ENCODE data around the gene RHOV. TPM values are rescaled to one million over a fixed set of nuclear protein-coding genes. Genes with fewer than 3 reads are reported as not detected.

RHOV gene
- polyA plus RNA-seq, 1 donor from 2014 or later: 2.8 TPM

GRCh38 chr15:40900256-40901052, 26.4 kb upstream of the RHOV start:
- peaks cover 8% of the 10 kb centered on the region for H4K20me1 ChIP-seq (ENCODE audit: insufficient read depth)

More at GRCh38 chr15:40900256-40901052, 26.4 kb upstream of the RHOV start:
- no peaks in the 10 kb centered on the region for H3K27me3 ChIP-seq (ENCODE audit: insufficient read depth, low read depth, low read length)
- H3K79me2 ChIP-seq (replicated peaks; ENCODE audit: insufficient read depth, low read length): peaks cover 7% of the 10 kb centered on the region
- H2AFZ ChIP-seq (ENCODE audit: low read depth, low read length): no peak overlapping the region
- H3K27ac ChIP-seq (ENCODE audit: low read length): no peak overlapping the region
- H3K4me3 ChIP-seq (ENCODE audit: low read length): no peak overlapping the region
- H3K9me2 ChIP-seq (ENCODE audit: insufficient read depth, low read length): no peaks in the 10 kb centered on the region
- no peak overlapping the region for H3K4me2 ChIP-seq (ENCODE audit: low read length)
- no peak overlapping the region for H3K9ac ChIP-seq (ENCODE audit: low read length)
- no peaks in the 10 kb centered on the region for H3K36me3 ChIP-seq (ENCODE audit: insufficient read depth, low read length)
- H3F3A ChIP-seq (ENCODE audit: insufficient read depth, low read length, poor library complexity, severe bottlenecking): peaks cover 4% of the 10 kb centered on the region
- TF ChIP-seq EP300 (conservative IDR thresholded peaks at IDR 0.05; ENCODE audit: poor library complexity, severe bottlenecking) (no peak), RAD21 (conservative IDR thresholded peaks at IDR 0.05) (no peak), REST (IDR thresholded peaks at IDR 0.05; ENCODE audit: borderline replicate concordance) (no peak), TAF1 (IDR thresholded peaks at IDR 0.05; ENCODE audit: low read depth) (no peak), SMC3 (conservative IDR thresholded peaks at IDR 0.05; ENCODE audit: poor library complexity) (no peak), POLR2AphosphoS5 (IDR thresholded peaks at IDR 0.05) (no peak), MXI1 (conservative IDR thresholded peaks at IDR 0.05; ENCODE audit: poor library complexity, severe bottlenecking) (no peak), CTCF (IDR thresholded peaks at IDR 0.05; ENCODE audit: poor library complexity, severe bottlenecking) (no peak), EZH2 (IDR thresholded peaks at IDR 0.05; ENCODE audit: borderline replicate concordance, insufficient read depth, low read length, poor library complexity, severe bottlenecking) (no peak)
- H3K9me3 ChIP-seq (ENCODE audit: low read length): no peaks in the 10 kb centered on the region
